Activated CD8-positive, alpha-beta memory T cell treated with anti-CD3 and anti-CD28 coated beads, Interleukin-2, amount 10 ng/mL, durations not matched to agents 7 days and 5 days (primary cell): Measurements from ENCODE around the gene SNRNP70. TPM values are rescaled to one million over a fixed set of nuclear protein-coding genes. Genes with fewer than 3 reads are reported as not detected.
A peak's percentile ranks its signal among the peaks of the same experiment; 100 is the strongest.
"Not testable (repeated sequence)": the region's sequence is repeated elsewhere in the genome, so short reads cannot be mapped to it uniquely, and the experiment has no call there.

Source experiments
- ATAC-seq: fragments of 150-1000 bp; cut with Tn5 transposase; one replicate; pipeline ENCODE4 v1.10.0; 2021; ENCODE audit warnings: moderate library complexity
- CTCF ChIA-PET: fragments of 350-600 bp; sonication (Branson Sonifier 250); formaldehyde crosslinking; loops from one replicate; lab custom pipeline; 2021; ENCODE audit warnings: antibody characterized with exemption; lab: Charles Lee
- DNase-seq: peaks from one replicate; pipeline ENCODE4 v3.0.0-alpha.2; 2020
- H3K27ac Mint-ChIP-seq: one replicate; pipeline ENCODE4 v1.8.0; 2021; ENCODE audit warnings: mild to moderate bottlenecking, mixed read lengths
- H3K27me3 Mint-ChIP-seq: one replicate; pipeline ENCODE4 v1.8.0; 2021; ENCODE audit warnings: mixed read lengths
- H3K36me3 Mint-ChIP-seq: one replicate; pipeline ENCODE4 v1.8.0; 2021; ENCODE audit warnings: mild to moderate bottlenecking, mixed read lengths
- H3K4me1 Mint-ChIP-seq: one replicate; pipeline ENCODE4 v1.8.0; 2021; ENCODE audit warnings: mixed read lengths
- H3K4me3 Mint-ChIP-seq: one replicate; pipeline ENCODE4 v1.8.0; 2021; ENCODE audit warnings: mild to moderate bottlenecking, moderate library complexity, mixed read lengths
- H3K9me3 Mint-ChIP-seq: one replicate; pipeline ENCODE4 v1.8.0; 2022; ENCODE audit warnings: low read depth, mixed read lengths
- total RNA-seq, 2 experiments: library from RNA; stranded (reverse); gene quantifications; one replicate each; pipeline ENCODE4 v1.2.3, GENCODE V29; 2021

SNRNP70 gene
- total RNA-seq, 2 experiments from 2014 or later = 222 to 224 TPM

DNA sequence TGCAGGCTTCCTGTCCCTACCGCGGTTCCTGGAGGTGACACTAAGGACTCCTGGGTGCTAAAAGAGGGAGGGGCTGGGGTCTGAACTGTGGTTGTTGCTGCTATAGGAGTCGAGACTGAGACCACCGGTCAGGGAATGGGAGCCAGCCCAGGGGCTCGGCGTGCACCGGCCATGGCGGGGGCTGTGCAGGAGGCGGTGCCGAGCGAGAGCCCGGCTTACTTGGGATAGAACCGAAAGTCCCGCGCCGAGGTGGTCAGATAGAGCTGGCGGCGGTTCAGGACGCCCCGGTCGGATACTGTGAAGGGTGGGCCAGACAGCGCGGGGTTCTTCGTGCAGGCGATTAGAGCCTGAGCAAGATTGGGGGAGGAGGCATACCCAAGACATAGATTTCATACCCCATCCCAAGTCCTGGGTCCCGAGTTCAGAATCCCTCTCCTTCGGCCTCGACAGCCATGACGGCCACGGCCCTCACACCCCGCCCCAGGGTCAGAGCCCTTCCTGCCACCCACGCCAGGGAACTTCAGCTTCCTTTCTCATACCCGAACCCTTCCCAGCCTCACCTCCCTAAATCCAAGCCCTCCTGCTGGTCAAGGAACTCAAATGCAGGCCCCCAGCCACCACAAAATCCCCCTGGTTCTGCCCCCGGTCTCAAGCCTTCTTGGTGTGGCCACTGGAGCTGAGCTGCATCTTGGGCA is 28.2 kb upstream of the SNRNP70 start:
- CTCF ChIA-PET = interaction anchor here (0.6 to 2.0 kb wide), 11 partner anchors 11 to 262 kb away, joined by 3 to 10 read pairs (median 4); partner anchors contain the start of genes GYS1 and RUVBL2
- peak; percentile 38 for ATAC-seq

GRCh38 chr19:49057636-49058234 is 27.5 kb upstream of the SNRNP70 start, which contains the start of gene CGB7:
Gene CGB7 (minus strand): TSS chr19:49057749. CDS start chr19:49055375, 2,374 bp downstream.
- ATAC-seq = peak; percentile 18
- Mint-ChIP-seq H3K27ac (no peak within 1 kb of the TSS), H3K4me1 (peaks cover 24% of the 10 kb centered on the region), H3K4me3 (peak within 1 kb of the TSS; percentile 52), H3K9me3 (no peaks in the 10 kb centered on the region), H3K27me3 (peaks cover 62% of the 10 kb centered on the region), H3K36me3 (no peaks in the 10 kb centered on the region)
- DNase-seq = no peak
- CTCF ChIA-PET = interaction anchor here (0.7 to 1.7 kb wide), 4 partner anchors 24 to 149 kb away, joined by 3 to 7 read pairs (median 4); partner anchors contain the start of genes GYS1 and RUVBL2

More for the DNA sequence above, 28.2 kb upstream of the SNRNP70 start:
- Mint-ChIP-seq H3K4me1 (peaks cover 24% of the 10 kb centered on the region), H3K4me3 (peak overlapping the region; percentile 52), H3K27me3 (peaks cover 62% of the 10 kb centered on the region)
- H3K27ac Mint-ChIP-seq, H3K9me3 Mint-ChIP-seq, H3K36me3 Mint-ChIP-seq, DNase-seq: not testable (repeated sequence)

GRCh38 chr19:49058562-49058961 is 26.7 kb upstream of the SNRNP70 start:
- Mint-ChIP-seq H3K4me1 (peaks cover 24% of the 10 kb centered on the region), H3K4me3 (no peak overlapping the region), H3K9me3 (no peaks in the 10 kb centered on the region), H3K27me3 (peaks cover 68% of the 10 kb centered on the region), H3K27ac (no peak overlapping the region), H3K36me3 (no peaks in the 10 kb centered on the region)
- CTCF ChIA-PET = interaction anchor here (0.7 to 1.7 kb wide), 4 partner anchors 17 to 149 kb away, joined by 3 to 7 read pairs (median 4); partner anchors contain the start of genes GYS1 and RUVBL2
- no peak for ATAC-seq
- DNase-seq = no peak

DNA sequence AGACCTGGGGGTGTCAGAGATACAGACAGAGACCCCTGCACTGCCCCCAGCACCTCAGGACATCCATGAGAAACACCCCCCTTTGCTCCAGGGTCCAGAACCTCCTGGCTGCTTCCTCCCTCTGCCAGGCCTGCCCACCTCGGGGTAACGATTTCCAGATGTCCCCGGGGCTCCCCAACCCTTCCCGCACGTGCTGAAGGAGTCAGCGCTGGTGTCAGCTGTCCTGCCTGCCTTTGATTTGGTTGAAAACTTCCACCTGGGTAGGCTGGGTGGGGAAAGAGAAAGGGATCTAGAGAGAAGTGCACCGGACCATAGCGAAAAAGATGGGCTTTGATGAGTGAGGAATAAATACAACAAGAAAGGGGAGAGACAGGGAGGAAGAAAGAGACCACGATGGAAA is 26.2 kb upstream of the SNRNP70 start:
- no peak overlapping the region for H3K4me3 Mint-ChIP-seq
- H3K27me3 Mint-ChIP-seq = peaks cover 73% of the 10 kb centered on the region
- no peaks in the 10 kb centered on the region for H3K36me3 Mint-ChIP-seq
- ATAC-seq = no peak
- CTCF ChIA-PET = interaction anchor here (1.2 to 1.7 kb wide), 2 partner anchors 16 to 66 kb away, joined by 3 to 7 read pairs; partner anchors contain the start of genes GYS1 and RUVBL2
- no peaks in the 10 kb centered on the region for H3K9me3 Mint-ChIP-seq
- H3K27ac Mint-ChIP-seq = no peak overlapping the region
- H3K4me1 Mint-ChIP-seq = peaks cover 24% of the 10 kb centered on the region
- DNase-seq = no peak

- H3K4me3 Mint-ChIP-seq = no peak overlapping the region
These were observed 24.3 kb upstream of the SNRNP70 start for GRCh38 chr19:49061000-49061399.

GRCh38 chr19:49061445-49061844 is 23.8 kb upstream of the SNRNP70 start:
- Mint-ChIP-seq H3K27ac (no peak overlapping the region), H3K36me3 (no peaks in the 10 kb centered on the region), H3K27me3 (peaks cover 75% of the 10 kb centered on the region), H3K4me3 (no peak overlapping the region), H3K4me1 (peaks cover 18% of the 10 kb centered on the region), H3K9me3 (no peaks in the 10 kb centered on the region)
- DNase-seq (no peak), ATAC-seq (no peak)
- CTCF ChIA-PET = interaction anchor here (1.4 kb wide), 2 partner anchors 9 to 68 kb away, joined by 3 read pairs; partner anchors contain the start of gene RUVBL2

More at GRCh38 chr19:49061000-49061399, 24.3 kb upstream of the SNRNP70 start:
- Mint-ChIP-seq H3K4me1 (peaks cover 23% of the 10 kb centered on the region), H3K27ac (no peak overlapping the region), H3K36me3 (no peaks in the 10 kb centered on the region), H3K9me3 (no peaks in the 10 kb centered on the region), H3K27me3 (peaks cover 75% of the 10 kb centered on the region)
- CTCF ChIA-PET = interaction anchor here (1.4 kb wide), 2 partner anchors 9 to 67 kb away, joined by 3 read pairs; partner anchors contain the start of gene RUVBL2
- no peak for ATAC-seq
- no peak for DNase-seq

GRCh38 chr19:49064029-49064629 is 21.1 kb upstream of the SNRNP70 start:
- H3K27me3 Mint-ChIP-seq = peaks cover 72% of the 10 kb centered on the region
- peaks cover 2% of the 10 kb centered on the region for H3K4me1 Mint-ChIP-seq
- CTCF ChIA-PET = interaction anchor here (0.8 kb wide), 1 partner anchor 9 kb away, joined by 4 read pairs; no protein-coding TSS in a partner anchor
- no peak overlapping the region for H3K4me3 Mint-ChIP-seq
- no peak for DNase-seq
- no peak overlapping the region for H3K27ac Mint-ChIP-seq
- ATAC-seq = no peak
- no peaks in the 10 kb centered on the region for H3K36me3 Mint-ChIP-seq
- no peaks in the 10 kb centered on the region for H3K9me3 Mint-ChIP-seq

DNA sequence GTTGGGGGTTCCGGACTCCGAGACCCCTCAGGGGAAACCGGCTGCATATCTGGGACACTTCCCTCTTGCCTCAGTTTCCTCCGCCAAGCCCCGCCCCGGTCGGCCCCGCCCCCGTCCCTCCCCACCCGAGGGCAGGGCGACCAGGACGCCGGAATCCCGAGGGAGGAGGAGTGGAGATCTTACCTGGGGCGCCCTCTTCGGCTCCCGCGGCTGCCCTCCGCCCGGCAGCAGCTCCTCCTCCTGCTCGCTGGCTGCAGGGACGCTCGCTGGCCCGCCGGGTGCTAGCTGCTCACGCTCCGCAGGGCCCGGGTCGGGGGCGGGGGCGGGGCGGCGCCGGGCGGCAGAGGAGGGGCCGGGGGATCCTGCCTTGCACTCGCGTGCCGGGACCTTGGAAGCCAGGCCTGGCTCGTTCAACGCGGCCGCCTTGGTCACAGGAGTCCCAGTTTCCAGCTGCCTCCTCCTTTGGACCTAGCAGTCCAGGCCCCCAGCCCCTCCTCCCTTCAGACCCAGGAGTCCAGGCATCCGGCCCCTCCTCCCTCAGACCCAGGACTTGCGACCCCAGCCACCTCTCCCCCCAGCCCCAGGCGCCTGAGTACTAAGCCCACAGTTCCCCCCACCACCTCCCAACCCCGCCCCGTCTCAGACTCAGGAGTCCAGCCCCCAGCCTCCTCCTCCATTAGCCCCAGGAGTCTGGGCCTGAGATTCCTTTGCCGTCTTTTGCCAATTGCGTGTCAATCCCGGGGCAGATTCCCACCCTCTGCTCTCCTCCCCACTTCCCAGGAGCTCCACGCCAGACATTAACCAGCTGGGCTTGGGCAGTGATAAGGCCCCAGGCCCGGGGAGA is 20.3 kb upstream of the SNRNP70 start, which contains the start of gene NTF4:
TSS of gene NTF4 (minus strand) at position 51 of the 844 bp plus-strand sequence. CDS start 2,821 bp downstream, outside the sequence.
- peaks cover 72% of the 10 kb centered on the region for H3K27me3 Mint-ChIP-seq
- DNase-seq = no peak
- H3K36me3 Mint-ChIP-seq = no peaks in the 10 kb centered on the region
- CTCF ChIA-PET = interaction anchor here (0.8 kb wide), 1 partner anchor 9 kb away, joined by 4 read pairs; no protein-coding TSS in a partner anchor
- ATAC-seq = no peak
- H3K4me3 Mint-ChIP-seq = no peak within 1 kb of the TSS
- peaks cover 3% of the 10 kb centered on the region for H3K9me3 Mint-ChIP-seq
- peaks cover 2% of the 10 kb centered on the region for H3K4me1 Mint-ChIP-seq
- H3K27ac Mint-ChIP-seq = no peak within 1 kb of the TSS

DNA sequence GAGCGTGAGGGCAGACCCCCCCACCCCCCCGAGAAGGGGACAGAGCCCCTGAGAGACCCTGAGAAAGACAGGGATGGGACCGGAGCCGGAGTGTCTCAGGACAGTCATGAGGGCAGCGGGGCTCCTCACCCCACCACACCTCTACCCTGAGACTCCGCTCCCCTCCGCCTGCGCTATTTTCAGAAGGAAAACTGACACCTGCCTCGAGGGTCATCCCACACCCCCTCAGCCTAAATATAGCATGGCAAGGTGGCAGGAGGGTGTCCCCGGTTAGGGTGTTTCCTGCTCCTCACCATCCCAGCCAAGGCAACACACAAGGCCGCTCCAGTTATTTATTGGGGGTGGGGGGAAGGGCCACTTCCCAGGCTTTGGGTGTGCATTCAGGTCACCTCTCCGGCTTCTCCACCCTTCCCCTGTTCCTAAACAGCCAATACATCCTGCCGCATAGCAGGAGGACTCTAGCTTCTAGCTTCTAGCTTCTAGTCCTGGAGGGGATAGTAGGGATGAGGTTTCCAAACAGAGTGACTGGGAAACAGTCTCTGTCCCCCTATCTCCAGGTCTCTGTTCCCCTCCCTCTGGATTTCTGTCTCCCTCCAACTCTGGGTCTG is 19.2 kb upstream of the SNRNP70 start:
- CTCF ChIA-PET = no interaction called here
- ATAC-seq (no peak), DNase-seq (no peak)
- Mint-ChIP-seq H3K27ac (no peak overlapping the region), H3K27me3 (peaks cover 72% of the 10 kb centered on the region), H3K9me3 (peaks cover 3% of the 10 kb centered on the region), H3K4me3 (no peak overlapping the region), H3K4me1 (peaks cover 2% of the 10 kb centered on the region), H3K36me3 (no peaks in the 10 kb centered on the region)

DNA sequence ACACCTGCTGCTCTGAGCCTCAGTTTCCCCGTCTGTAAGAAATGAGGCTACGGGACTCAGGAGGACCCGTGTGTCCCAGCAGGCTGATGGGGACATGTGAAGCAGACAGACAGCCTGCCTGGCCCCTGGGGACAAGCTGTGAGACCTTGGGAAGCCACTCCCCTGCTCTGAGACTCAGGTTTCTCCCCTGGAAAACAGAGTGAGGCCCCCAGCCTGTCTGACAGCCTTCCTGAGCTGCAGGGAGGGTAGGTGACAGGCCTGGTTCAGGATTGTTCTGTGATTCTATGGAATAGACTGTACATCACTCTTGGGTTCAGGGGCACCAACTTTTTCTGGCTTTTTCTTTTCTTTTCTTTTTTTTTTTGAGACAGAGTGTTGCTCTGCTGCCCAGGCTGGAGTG is 17.7 kb upstream of the SNRNP70 start:
- Mint-ChIP-seq H3K36me3 (no peaks in the 10 kb centered on the region), H3K4me1 (peaks cover 2% of the 10 kb centered on the region), H3K4me3 (no peak overlapping the region), H3K27ac (no peak overlapping the region), H3K27me3 (peaks cover 76% of the 10 kb centered on the region), H3K9me3 (peaks cover 3% of the 10 kb centered on the region)
- DNase-seq (no peak), ATAC-seq (no peak)
- CTCF ChIA-PET = no interaction called here

GRCh38 chr19:49069026-49069425 is 16.2 kb upstream of the SNRNP70 start:
- Mint-ChIP-seq H3K4me3 (no peak overlapping the region), H3K27me3 (peaks cover 80% of the 10 kb centered on the region), H3K36me3 (peaks cover 5% of the 10 kb centered on the region), H3K4me1 (peaks cover 10% of the 10 kb centered on the region), H3K27ac (no peak overlapping the region), H3K9me3 (peaks cover 3% of the 10 kb centered on the region)
- DNase-seq = no peak
- no peak for ATAC-seq
- CTCF ChIA-PET = interaction anchor here (0.9 to 1.3 kb wide), 3 partner anchors 29 to 45 kb away, joined by 3 to 4 read pairs (median 4); partner anchors contain the start of gene LIN7B

DNA sequence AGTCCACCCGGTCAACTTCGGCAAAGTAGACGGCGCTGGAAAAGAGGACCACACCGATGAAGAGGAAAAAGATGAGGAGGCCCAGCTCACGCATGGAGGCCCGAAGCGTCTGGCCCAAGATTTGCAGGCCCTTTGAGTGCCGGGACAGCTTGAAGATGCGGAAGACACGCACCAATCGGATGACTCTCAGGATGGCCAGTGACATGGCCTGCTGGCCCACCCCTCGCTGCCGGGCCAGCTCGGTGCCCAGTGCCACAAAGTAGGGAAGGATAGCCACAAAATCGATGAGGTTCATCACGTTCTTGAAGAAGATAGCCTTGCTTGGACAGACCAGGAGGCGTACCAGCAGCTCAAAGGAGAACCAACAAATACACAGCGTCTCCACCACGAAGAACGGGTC is 14.8 kb upstream of the SNRNP70 start:
- peaks cover 5% of the 10 kb centered on the region for H3K36me3 Mint-ChIP-seq

More for the DNA sequence above, 14.8 kb upstream of the SNRNP70 start:
- Mint-ChIP-seq H3K27ac (no peak overlapping the region), H3K4me3 (no peak overlapping the region), H3K4me1 (peaks cover 10% of the 10 kb centered on the region), H3K9me3 (peaks cover 3% of the 10 kb centered on the region), H3K27me3 (peaks cover 77% of the 10 kb centered on the region)
- no peak for ATAC-seq
- DNase-seq = no peak
- CTCF ChIA-PET = interaction anchor here (0.7 to 1.3 kb wide), 4 partner anchors 10 to 39 kb away, joined by 3 to 4 read pairs (median 3); partner anchors contain the start of gene CGB2
